ENCODE measurements around the gene CACNA2D2. TPM values are rescaled to one million over a fixed set of nuclear protein-coding genes. Genes with fewer than 3 reads are reported as not detected.

CACNA2D2 gene
- total RNA-seq, 1 donor from 2014 or later: 19.4 TPM

DNA sequence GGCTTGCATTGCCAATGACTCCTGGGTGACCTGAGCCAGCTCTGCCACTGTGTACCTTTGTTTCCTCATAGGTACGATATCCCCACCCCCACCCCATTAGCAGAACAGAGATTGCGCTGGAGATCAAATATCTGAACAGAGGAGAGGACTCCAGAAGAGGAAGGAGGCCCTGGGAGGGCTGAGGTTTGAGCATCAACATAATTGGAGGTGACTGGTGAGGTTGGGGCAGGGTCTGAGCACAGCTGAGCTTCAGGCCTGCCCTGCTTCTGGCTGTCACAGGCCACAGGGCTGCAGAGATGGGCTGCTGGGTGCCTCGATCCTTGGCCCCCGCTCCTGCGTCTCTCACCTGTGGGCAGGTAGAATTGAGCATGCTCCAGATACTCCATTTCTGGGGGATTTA, 21.3 kb upstream of the CACNA2D2 start:
- no peaks in the 10 kb centered on the region for H3K9me3 Mint-ChIP-seq
- no peak overlapping the region for H3K4me3 Mint-ChIP-seq
- H3K27me3 Mint-ChIP-seq: peaks cover 30% of the 10 kb centered on the region
- TF ChIP-seq CTCF (conservative IDR thresholded peaks at IDR 0.05): no peak
- DNase-seq (ENCODE audit: extremely low spot score, unreplicated experiment): no peak
- no peaks in the 10 kb centered on the region for H3K36me3 Mint-ChIP-seq
- no peak overlapping the region for H3K27ac Mint-ChIP-seq
- peaks cover 38% of the 10 kb centered on the region for H3K4me1 Mint-ChIP-seq (ENCODE audit: unreplicated experiment)

- DNase-seq (ENCODE audit: extremely low spot score, unreplicated experiment): no peak
- H3K4me1 Mint-ChIP-seq (ENCODE audit: unreplicated experiment): peaks cover 38% of the 10 kb centered on the region
- no peak for TF ChIP-seq CTCF (conservative IDR thresholded peaks at IDR 0.05)
- H3K4me3 Mint-ChIP-seq: no peak overlapping the region
- no peaks in the 10 kb centered on the region for H3K36me3 Mint-ChIP-seq
- no peaks in the 10 kb centered on the region for H3K9me3 Mint-ChIP-seq
- H3K27me3 Mint-ChIP-seq: peaks cover 28% of the 10 kb centered on the region
- no peak overlapping the region for H3K27ac Mint-ChIP-seq
These were observed 19.9 kb upstream of the CACNA2D2 start for GRCh38 chr3:50523279-50523811.

- DNase-seq (ENCODE audit: extremely low spot score, unreplicated experiment): no peak
- Mint-ChIP-seq H3K27ac (peak overlapping the region; percentile 21), H3K4me3 (no peak overlapping the region), H3K9me3 (no peaks in the 10 kb centered on the region), H3K36me3 (no peaks in the 10 kb centered on the region), H3K27me3 (peaks cover 28% of the 10 kb centered on the region), H3K4me1 (ENCODE audit: unreplicated experiment) (peaks cover 55% of the 10 kb centered on the region)
- TF ChIP-seq CTCF (conservative IDR thresholded peaks at IDR 0.05): no peak
These were observed 18.1 kb upstream of the CACNA2D2 start for GRCh38 chr3:50521572-50521971.

DNA sequence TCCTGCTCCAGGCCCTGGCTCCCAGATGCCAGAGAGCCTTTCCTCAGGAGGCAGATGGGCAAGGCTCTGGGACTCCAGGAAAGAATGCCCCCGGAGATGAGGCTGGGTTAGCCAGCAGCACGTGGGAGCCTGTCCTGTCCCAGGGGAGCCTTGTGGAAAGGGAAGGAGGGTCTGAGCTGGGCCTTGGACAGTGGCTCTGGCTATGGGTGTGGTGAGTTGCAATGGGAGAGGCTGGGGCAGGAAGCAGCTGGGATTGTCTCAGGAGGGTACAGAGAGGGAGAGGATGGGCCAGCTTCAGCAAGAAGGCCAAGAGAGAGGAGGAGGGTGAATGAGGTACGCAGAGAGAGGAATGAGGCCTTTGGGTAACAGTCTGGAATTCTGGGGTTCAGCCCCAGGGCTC, 17.4 kb upstream of the CACNA2D2 start:
- no peaks in the 10 kb centered on the region for H3K36me3 Mint-ChIP-seq
- H3K4me1 Mint-ChIP-seq (ENCODE audit: unreplicated experiment): peaks cover 61% of the 10 kb centered on the region
- no peak for DNase-seq (ENCODE audit: extremely low spot score, unreplicated experiment)
- H3K27me3 Mint-ChIP-seq: peaks cover 28% of the 10 kb centered on the region
- no peak for TF ChIP-seq CTCF (conservative IDR thresholded peaks at IDR 0.05)
- H3K27ac Mint-ChIP-seq: no peak overlapping the region
- H3K4me3 Mint-ChIP-seq: no peak overlapping the region
- H3K9me3 Mint-ChIP-seq: no peaks in the 10 kb centered on the region

- Mint-ChIP-seq H3K27ac (peak overlapping the region; percentile 48), H3K9me3 (no peaks in the 10 kb centered on the region), H3K4me1 (ENCODE audit: unreplicated experiment) (peaks cover 67% of the 10 kb centered on the region), H3K27me3 (peaks cover 27% of the 10 kb centered on the region), H3K36me3 (no peaks in the 10 kb centered on the region), H3K4me3 (peak overlapping the region; percentile 29)
- peak; percentile 93 for TF ChIP-seq CTCF (conservative IDR thresholded peaks at IDR 0.05)
- no peak for DNase-seq (ENCODE audit: extremely low spot score, unreplicated experiment)
These were observed 16.1 kb upstream of the CACNA2D2 start for GRCh38 chr3:50519471-50520089.
